Iris pigment epithelial cell (primary cell): Measurements from ENCODE around the gene SLC1A4.
"Not testable (repeated sequence)": the region's sequence is repeated elsewhere in the genome, so short reads cannot be mapped to it uniquely, and the experiment has no call there.

Source experiments
- DNase-seq: peaks from one replicate; pipeline ENCODE4 v3.0.0-alpha.2; 2011; ENCODE audit warnings: low read depth

SLC1A4 gene

GRCh38 chr2:64989126-64989981, at the start of gene SLC1A4:
Gene SLC1A4, plus strand, starts transcription at chr2:64989399. Its CDS starts 245 bp downstream, at chr2:64989644.
- peak; percentile 83 for DNase-seq

- DNase-seq, result no peak
These were observed 48.1 kb upstream of the SLC1A4 start for GRCh38 chr2:64941143-64941542.

GRCh38 chr2:64941801-64942200, 47.4 kb upstream of the SLC1A4 start:
- DNase-seq, result no peak

DNA sequence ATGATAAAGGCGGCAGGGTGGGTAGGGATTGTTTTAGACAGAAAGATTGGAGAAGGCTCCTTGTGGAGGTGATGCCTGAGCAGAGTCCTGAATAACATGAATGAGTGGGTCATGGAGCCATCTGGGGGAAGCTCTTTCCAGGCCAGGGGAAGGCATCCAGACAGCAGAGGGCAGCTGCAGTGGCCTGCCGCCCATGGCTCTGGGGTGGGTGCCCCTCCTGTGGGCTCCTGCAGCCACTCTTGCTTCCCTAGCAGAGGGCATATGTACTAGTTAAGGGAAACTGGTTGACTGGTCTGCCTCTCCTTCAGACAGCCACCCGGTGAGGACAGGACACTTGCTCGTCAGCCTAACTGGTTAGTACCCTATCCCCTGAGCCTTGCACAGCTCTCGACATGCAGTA, 46.5 kb upstream of the SLC1A4 start:
- DNase-seq, result no peak

DNA sequence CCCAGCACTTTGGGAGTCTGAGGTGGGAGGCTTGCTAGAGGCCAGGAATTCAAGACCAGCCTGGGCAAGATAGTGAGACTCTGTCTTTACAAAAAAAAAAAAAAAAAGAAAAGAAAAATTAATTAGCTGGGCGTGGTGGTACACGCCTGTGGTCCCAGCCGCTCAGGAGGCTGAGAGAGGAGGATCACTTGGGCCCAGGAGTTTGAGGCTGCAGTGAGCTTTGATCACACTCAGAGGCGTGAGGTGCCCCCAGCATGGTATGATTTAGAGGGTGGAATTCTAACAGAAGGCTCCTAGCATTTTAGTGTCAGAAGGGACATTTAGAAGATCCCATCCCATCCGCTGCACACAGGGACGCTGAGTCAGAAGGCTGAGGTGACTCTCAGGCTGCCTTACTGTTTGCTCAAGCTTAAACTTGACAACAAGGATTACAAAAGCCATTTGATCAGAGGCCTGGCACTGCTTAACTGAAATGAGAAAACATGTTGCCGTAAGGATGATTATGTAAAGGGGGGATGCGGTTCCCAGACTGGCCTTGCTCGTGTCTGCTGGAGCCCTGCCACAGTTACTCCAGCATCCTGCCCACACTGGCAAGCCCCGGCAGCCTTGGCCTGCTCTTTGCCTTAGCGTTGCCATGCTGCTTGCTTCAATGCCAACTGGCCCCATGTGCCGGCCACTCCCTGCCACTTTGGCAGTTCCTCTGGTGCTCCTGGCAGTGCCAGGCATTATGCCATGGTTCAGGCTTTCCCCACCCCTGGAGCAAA, 45.6 kb upstream of the SLC1A4 start:
- DNase-seq, result peak; percentile 68

GRCh38 chr2:64944484-64944883, 44.7 kb upstream of the SLC1A4 start:
- DNase-seq, result no peak

DNA sequence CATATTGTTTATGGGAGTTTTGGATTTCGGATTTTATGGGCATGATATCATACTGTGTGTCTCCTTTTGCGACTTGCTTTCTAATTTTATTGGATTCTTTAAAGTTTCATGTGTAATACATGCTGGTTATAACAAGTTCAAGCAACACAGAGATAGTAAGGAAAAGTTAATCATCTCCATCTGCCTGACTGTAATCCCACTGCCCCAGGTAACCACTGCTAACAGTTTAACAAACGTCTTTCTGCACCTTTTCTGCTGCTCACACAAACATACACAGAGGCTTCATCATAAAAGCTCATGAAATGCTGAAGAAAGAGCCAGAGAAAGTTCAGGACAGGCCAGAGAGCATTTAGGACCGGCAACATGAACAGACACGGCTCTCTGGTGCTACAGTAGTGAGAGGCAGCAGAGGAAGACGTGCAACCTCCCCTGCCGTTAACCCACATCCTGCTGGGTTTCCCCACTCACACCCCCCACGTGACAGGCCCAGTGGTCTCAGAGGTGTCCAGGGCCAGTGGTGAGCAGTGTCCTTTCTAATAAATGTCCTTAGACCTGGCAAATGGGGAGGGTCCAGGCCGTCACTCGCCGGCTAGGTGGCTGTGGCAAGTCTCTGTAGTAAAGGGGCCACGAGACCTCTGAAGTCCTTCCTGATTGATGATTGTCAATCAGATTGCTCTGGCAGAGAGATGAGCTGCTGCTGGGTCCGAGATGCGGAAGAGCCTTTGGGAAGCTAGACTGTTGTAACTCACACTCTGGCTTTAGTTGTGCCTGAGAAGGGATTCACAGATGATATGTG, 43.0 kb upstream of the SLC1A4 start:
- peak; percentile 56 for DNase-seq

DNA sequence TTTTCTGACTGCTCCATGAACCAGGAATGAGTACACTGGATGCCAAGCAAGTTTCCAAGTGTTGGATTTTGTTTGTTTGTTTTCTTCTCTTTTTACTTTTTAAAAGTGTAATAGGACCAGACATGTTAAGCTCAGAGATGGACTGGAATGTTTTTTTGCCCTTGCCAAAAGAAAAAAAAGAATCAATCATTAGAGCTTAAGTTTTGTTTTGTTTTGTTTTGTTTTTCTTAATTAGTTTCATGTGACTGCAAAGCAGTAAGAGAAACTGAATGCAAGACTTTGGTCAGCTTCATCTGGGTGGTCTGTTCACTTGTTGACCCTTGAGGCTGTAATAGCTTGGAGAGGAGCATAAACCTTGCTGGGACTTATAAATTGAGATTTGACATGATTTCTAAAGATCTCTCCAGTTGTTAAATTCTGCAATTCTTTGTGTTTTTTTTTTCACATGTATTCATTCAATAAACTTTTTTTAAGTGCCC, 42.4 kb upstream of the SLC1A4 start:
- DNase-seq, result no peak

GRCh38 chr2:64947885-64948284, 41.3 kb upstream of the SLC1A4 start:
- no peak for DNase-seq

GRCh38 chr2:64950226-64951160, 38.7 kb upstream of the SLC1A4 start:
- peak; percentile 34 for DNase-seq

DNA sequence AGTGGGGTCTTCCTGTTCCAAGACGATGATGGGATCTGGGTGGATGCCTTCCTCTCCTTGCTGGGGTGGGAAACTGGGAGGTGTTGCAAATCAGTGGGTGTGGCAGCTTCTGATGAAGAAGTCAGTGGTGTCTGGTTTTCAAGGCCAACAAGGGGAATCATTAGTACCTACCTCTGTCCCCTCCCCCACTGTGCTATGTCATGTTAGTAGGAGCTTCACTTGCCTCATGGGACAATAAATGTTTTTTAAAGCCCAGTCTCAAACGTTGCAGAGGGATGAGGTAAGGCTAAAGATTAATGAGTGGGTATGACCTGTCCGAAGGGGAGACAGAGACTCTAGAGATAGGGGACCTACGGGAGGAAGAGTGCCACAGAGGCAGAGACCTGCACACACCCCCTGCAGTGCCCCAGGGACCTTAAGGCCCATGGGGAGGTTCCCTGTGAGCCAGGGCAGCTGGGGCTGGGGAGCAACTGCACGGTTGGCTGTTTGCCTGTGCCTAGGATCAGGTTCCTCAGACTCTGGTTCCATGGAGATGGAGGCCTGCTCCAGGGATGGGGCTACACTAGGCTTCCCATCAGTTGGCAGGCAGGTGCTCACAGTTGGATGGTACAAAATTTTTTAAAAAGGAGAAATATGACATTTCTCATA, 37.8 kb upstream of the SLC1A4 start:
- no peak for DNase-seq

DNA sequence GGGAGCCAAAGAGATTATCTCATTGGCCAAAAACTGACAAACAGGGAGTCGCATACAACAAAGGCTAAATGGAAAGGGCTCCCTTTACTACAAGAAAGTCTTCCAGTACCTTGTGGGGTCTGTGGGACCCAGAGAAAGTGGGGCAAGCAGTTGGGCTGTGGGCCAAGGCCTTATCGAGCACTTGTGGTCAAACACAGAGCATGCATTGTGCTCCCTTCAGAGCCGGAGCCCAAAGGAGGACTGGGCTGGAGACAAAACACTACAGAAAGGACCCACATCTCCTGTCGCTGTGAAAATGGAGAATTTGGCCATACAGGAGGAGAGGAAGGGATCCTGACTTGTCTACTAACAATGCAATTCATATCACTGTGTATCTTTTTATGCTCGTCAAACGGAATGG, 37.1 kb upstream of the SLC1A4 start:
- peak; percentile 27 for DNase-seq

DNA sequence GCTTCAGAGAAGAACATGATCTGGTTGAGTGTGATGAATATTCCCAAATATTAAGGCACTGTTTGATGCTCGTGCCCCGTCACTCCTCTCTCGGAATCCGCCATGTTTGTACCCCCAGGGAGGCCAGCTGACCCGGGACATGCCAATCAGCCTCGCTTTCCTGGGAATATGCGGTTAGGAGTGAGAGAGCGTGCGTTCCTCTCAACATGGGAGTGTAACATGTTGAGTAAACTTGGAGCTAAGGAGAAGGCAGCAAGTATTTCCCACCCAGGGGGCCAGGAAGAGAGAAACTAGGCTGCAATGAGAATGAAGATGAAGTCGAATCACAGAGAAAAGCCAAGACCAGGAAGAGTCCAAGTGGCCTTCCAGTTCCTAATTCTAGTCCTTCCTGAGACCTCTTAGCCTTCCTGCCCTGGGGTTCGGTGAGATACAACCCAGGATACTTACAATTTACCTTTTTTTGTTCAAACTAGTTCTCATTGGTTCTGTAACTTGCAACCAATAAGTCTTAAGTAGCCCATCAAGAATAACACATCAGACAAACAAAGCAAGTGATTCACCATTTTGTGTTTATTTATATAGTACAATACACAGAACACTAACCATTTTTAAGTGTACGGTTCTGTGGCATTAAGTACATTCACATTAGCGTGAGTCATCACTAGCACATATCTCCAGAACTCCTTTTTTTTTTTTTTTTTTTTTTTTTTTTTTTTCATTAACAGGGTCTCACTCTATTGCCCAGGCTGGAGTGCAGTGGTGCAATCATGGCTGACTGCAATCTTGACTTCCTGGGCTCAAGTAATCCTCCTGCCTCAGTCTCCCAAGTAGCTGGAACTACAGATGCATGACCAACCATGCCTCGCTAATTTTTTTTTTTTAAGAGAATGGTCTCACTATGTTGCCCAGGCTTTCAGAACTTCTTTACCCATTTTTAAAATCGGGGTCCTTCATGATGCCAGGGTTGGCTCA, 36.4 kb upstream of the SLC1A4 start:
- DNase-seq, result peak; percentile 93

DNA sequence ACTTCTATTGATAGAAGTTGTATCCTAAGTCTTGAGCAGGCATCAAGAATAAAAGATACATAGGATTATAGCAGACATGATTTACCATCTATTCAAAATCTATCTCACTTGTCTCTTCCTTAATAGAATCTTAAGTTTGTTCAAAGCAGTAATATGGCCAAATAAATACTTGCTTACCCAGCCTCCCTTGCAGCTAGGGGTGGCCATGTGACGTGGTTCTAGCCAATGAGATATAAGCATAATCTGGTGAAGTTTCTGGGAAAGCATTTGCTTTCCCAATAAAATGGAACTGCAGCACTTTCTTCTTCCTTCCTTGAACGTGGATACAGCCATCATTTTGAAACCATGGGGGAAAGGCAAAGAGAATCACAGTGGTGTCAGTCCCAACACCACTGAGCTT, 33.7 kb upstream of the SLC1A4 start:
- no peak for DNase-seq

GRCh38 chr2:64957109-64957903, 31.9 kb upstream of the SLC1A4 start:
- DNase-seq, result no peak

DNA sequence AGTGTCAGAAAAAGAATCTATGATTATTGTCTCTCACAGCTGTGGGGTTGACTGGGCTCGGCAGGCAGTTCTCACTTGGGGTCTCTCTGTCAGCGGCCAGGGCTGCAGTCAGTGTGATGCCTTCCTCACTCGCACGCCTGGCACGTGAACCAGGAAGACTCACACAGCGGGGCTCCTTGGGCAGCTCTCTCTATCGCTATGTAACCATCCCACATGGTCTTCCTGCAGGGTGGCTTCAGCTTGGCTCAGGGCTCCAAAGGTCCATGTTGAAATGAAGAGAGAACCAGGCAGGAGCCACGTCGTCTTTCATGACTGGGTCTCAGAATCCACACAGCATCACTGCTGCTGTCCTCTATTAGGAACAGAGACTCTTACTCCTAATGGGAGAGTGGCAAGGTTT, 30.6 kb upstream of the SLC1A4 start:
- no peak for DNase-seq

- DNase-seq, result peak; percentile 49
These were observed 28.4 kb upstream of the SLC1A4 start for GRCh38 chr2:64960819-64961218.

DNA sequence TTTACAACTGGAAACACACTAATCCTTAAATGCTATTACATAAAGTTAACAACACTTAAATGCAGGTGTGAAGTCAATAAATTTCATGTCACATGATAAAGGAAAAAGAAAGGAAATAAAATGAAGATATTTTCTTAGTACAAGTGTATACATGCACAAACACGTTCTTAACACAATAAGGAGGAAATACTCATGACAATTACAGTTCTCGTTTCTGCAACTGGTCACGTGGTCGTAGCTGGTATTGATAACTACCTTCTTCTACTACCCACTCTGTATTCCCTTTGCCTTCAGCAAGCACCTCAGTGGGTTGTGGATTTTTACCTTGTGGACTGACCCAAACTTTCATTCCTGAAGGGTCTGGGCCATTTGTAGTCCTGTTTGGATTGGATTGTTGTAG, 26.1 kb upstream of the SLC1A4 start:
- DNase-seq, result not testable (repeated sequence)

DNA sequence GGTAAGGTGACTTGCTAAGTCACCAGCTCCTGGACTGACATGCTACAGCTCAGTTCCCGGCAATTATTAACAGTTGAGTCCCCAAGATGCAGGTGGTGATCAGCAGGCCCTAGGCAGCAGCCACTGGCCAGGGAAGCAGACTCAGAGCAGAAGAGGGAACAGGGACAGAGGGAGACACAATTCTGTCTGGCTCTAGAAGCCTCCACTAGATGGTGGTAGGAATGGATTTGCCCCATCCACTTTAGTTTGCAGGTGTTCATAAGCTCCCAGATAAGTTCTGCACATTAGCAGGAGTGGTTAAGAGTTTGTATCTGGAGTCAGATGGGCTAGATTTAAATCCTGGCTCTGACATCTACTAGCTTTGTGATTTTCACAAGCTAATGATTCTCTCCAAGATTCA, 25.5 kb upstream of the SLC1A4 start:
- no peak for DNase-seq
